NOMO-1 treated with dmso at 0.1 percent for 144 hours (cell line): ENCODE data around the gene STEAP2.

Source experiments
- DNase-seq: peaks from one replicate; lab custom pipeline; 2025; ENCODE audit not compliant: unreplicated experiment; lab: John Stamatoyannopoulos, UW

STEAP2 gene

GRCh38 chr7:90192876-90193750 is 18.4 kb upstream of the STEAP2 start:
- DNase-seq, result no peak

- no peak for DNase-seq
These were observed 16.4 kb upstream of the STEAP2 start for GRCh38 chr7:90194911-90195809.

- no peak for DNase-seq
These were observed 9.9 kb upstream of the STEAP2 start for GRCh38 chr7:90201500-90202195.

- no peak for DNase-seq
These were observed 3.6 kb upstream of the STEAP2 start for GRCh38 chr7:90207956-90208355.

GRCh38 chr7:90209776-90210175 is 1.8 kb upstream of the STEAP2 start:
- no peak for DNase-seq

GRCh38 chr7:90210475-90210874 is 1.1 kb upstream of the STEAP2 start:
- DNase-seq, result no peak

- no peak for DNase-seq
These were observed 559 bp upstream of the STEAP2 start for GRCh38 chr7:90210981-90211380.

- DNase-seq, result no peak
These were observed 582 bp downstream of the STEAP2 start for GRCh38 chr7:90212149-90212495.

GRCh38 chr7:90213521-90213920 is 2.0 kb downstream of the STEAP2 start:
- no peak for DNase-seq

GRCh38 chr7:90216080-90216674 is 4.6 kb downstream of the STEAP2 start:
- DNase-seq, result no peak

- no peak for DNase-seq
These were observed 5.2 kb downstream of the STEAP2 start for GRCh38 chr7:90216771-90217170.

GRCh38 chr7:90222390-90222789 is 10.8 kb downstream of the STEAP2 start:
- no peak for DNase-seq

- no peak for DNase-seq
These were observed 11.5 kb downstream of the STEAP2 start for GRCh38 chr7:90222811-90223725.

GRCh38 chr7:90224195-90224594 is 12.7 kb downstream of the STEAP2 start:
- DNase-seq, result no peak

- no peak for DNase-seq
These were observed 13.6 kb downstream of the STEAP2 start for GRCh38 chr7:90225181-90225580.

GRCh38 chr7:90225601-90226000 is 14.1 kb downstream of the STEAP2 start:
- no peak for DNase-seq

- DNase-seq, result no peak
These were observed 15.7 kb downstream of the STEAP2 start for GRCh38 chr7:90227259-90227658.

GRCh38 chr7:90229682-90230081 is 18.1 kb downstream of the STEAP2 start:
- DNase-seq, result no peak

GRCh38 chr7:90230834-90231233 is 19.3 kb downstream of the STEAP2 start:
- DNase-seq, result no peak

- DNase-seq, result no peak
These were observed 19.8 kb downstream of the STEAP2 start for GRCh38 chr7:90231304-90231703.
